HG02763 (cell line): ENCODE results near the gene TTYH2.

Experiments
- ATAC-seq: cut with Tn5 transposase; IDR thresholded peaks from one replicate; pipeline ENCODE4 v1.9.1; 2021; ENCODE audit warnings: mild to moderate bottlenecking, moderate library complexity; ENCODE audit not compliant: unreplicated experiment

TTYH2 gene

GRCh38 chr17:74213861-74214391, 555 bp downstream of the TTYH2 start:
- no peak for ATAC-seq

GRCh38 chr17:74214484-74215341, 1.3 kb downstream of the TTYH2 start:
- ATAC-seq, result no peak

- ATAC-seq, result no peak
These were observed 2.0 kb downstream of the TTYH2 start for GRCh38 chr17:74215342-74215727.

GRCh38 chr17:74216505-74216904, 3.1 kb downstream of the TTYH2 start:
- ATAC-seq, result no peak

- ATAC-seq, result no peak
These were observed 3.8 kb downstream of the TTYH2 start for GRCh38 chr17:74217037-74217730.

- ATAC-seq, result no peak
These were observed 4.5 kb downstream of the TTYH2 start for GRCh38 chr17:74217888-74218287.

- ATAC-seq, result no peak
These were observed 5.1 kb downstream of the TTYH2 start for GRCh38 chr17:74218436-74218835.

GRCh38 chr17:74219576-74220133, 6.3 kb downstream of the TTYH2 start:
- no peak for ATAC-seq

GRCh38 chr17:74220219-74220618, 6.8 kb downstream of the TTYH2 start:
- no peak for ATAC-seq

GRCh38 chr17:74220946-74221818, 7.8 kb downstream of the TTYH2 start:
- ATAC-seq, result no peak

- ATAC-seq, result no peak
These were observed 9.0 kb downstream of the TTYH2 start for GRCh38 chr17:74222399-74222798.

- no peak for ATAC-seq
These were observed 10.5 kb downstream of the TTYH2 start for GRCh38 chr17:74223901-74224300.

- no peak for ATAC-seq
These were observed 11.8 kb downstream of the TTYH2 start for GRCh38 chr17:74224959-74225725.

- no peak for ATAC-seq
These were observed 12.9 kb downstream of the TTYH2 start for GRCh38 chr17:74226252-74226651.

- ATAC-seq, result no peak
These were observed 14.1 kb downstream of the TTYH2 start for GRCh38 chr17:74227271-74228080.

GRCh38 chr17:74228306-74228978, 15.1 kb downstream of the TTYH2 start:
- ATAC-seq, result no peak

GRCh38 chr17:74230896-74231295, 17.5 kb downstream of the TTYH2 start:
- no peak for ATAC-seq
